Fibroblast of peridontal ligament (primary cell): ENCODE data around the gene C19orf47.

Experiments
- DNase-seq: peaks from one replicate; pipeline ENCODE4 v3.0.0-alpha.2; 2010; ENCODE audit errors: extremely low read depth

C19orf47 gene

DNA sequence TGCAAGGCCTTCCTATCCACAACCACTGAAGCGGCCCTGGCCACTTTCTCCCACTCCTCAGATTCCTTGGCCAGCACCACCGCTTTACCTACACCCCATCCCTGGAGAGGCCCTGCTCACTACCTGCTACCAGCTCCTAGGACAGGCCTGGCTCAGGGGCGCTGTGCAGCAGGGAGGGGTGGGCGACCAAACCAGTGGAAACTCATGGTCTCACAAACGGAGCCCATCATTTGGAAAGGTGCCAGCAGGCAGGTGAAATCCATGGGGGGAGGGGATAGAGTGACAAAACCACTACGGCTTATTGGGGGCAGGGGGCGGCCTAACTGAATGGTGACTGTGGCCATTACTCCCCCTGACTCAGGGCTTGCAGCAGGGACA lies 27.6 kb downstream of the C19orf47 start:
- DNase-seq, result no peak

DNA sequence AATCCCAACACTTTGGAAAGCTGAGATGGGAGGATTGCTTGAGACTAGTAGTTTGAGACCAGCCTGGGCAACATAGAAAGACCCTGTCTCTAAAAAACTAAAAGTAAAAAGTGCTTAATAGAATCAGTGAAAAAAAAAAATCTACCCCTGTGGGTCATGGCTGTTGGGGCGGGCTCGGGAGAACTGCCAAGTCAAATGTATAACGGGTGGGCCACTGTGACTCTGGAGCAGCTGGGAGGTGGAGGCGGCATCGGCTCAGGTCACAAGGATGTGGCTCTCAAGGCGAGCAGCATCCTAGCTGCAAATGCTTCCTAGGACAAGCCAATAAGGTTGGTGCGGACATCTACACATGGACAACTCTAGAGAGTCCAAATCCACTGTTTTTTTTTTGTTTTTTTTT lies 30.9 kb downstream of the C19orf47 start:
- DNase-seq, result no peak

DNA sequence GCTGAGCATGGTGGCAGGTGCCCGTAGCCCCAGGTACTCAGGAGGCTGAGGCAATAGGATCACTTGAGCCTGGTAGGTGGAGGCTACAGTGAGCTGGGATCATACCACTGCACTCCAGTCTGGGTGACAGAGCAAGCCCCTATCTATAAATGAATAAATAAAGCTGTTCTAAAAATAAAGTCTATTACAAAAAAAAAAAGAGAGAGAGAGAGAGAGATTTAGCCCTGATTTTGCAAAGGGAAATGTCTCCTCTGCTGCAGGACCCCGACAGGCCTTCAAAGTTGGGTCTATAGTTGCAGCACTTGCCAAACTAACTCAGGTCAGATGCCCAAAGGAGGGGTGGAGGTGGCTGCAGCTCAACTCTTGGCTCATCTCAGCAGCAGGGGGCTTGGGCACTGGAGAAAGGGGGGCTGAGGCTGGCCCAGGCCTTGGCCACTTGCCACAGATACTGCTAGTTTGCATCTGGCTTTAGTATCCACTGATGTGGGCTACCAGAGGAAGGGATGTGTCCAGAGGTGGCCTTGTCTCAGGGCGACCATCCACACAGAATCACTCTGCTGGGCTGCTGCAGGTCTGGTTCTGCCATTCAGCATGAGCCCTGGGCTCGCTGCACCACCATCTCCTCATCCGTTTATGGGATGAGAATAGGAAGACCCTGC lies 32.3 kb downstream of the C19orf47 start:
- no peak for DNase-seq

DNA sequence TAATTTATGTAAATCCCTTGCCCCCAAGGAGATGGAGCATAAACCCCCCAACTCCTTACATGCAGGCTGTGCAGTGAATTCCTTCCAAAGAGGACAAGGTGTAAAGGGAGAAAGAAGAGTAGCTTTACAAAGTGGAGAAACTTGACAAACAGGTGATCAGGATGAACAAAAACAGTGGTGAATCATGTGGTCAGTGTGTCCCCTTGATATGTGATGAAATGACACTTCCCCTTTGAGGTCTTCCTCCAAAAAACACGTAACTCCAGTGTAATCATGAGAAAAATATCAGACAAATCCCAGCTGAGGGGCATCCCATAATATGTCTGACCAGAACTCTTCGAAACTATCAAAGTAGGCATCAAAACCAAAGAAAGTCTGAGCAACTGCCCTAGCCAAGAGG lies 33.5 kb downstream of the C19orf47 start:
- DNase-seq, result no peak

DNA sequence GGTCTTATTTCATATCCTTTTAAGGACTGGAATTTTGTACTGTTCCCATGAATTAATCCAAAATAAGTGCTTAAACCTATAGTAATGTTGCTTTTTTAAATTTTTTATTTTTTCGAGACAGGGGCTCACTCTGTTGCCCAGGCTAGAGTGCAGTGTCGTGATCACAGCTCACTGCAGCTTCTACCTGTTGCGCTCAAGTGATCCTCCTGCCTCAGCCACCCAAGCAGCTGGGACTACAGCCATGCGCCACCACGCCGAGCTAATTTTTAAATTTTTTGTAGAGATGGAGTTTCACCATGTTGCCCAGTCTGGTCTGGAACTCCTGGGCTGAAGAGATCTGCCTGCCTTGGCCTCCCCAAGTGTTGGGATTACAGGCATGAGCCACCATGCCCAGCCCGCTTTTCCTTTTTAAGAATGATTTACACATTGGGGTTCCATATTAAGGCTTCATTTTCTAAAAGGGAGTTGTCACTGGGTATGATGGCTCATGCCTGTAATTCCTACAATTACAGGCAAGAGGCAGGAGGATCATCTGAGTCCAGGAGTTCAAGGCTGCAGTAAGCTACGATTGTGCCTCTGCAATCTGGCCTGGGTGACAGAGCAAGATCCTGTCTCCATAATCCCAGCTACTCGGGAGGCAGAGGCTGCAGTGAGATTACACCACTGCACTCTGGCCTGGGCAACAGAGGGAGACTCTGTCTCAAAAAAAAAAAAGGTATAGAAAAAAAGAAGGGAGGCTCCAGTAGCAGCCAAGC lies 34.8 kb downstream of the C19orf47 start:
- DNase-seq, result no peak

DNA sequence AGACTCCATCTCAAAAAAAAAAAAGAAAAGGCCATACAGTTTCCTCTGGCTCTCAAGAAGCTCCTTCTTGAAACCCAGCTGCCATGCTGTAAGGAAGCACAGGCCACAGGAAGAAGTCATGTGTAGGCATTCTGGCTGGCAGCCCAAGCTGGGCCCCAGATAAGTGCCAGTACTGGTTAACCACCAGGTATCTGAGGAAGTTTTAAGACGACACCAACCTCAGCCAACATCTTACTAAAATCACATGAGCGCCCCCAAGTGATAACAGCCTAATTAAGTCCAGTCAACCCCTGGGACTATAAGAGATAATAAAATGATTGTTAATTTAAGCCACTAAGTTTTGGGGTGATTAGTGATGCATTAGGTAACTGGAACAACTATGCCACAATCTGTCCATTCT lies 35.7 kb downstream of the C19orf47 start:
- DNase-seq, result no peak

DNA sequence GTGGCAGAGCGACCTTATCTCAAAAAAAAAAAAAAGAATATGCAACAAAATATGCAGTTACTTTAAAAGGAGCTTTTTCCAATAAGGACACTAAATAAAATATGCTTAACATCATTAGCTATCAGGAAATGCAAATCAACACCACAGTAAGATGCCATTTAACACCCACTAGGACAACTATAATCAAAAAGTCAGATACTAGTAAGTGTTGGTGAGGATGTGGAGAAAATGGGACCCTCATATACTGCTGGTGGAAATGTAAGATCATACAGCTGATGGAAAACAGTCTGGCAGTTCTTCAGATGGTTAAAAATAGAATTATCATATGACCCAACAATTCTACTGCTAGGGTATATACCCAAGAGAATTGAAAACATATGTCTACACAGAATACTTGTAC lies 38.5 kb downstream of the C19orf47 start:
- DNase-seq, result peak; percentile 12

DNA sequence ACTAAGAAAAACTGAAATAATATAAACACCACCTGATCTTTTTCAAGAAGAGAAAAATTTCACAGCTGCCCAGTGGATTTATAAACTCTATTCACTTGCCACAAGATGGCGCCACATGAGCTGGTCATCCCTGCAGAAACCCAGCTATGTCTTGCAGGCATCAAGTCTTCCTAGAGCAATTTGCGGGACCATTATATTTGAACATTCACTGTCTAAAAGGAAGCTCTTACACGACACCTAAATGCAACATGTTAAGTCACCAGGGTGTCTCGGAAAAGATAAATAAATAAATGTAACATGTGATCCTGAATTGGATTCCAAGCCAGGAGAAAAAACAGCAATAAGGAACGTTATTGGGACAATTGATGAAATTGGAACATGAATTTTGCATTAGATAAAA lies 42.8 kb downstream of the C19orf47 start:
- DNase-seq, result peak; percentile 92

DNA sequence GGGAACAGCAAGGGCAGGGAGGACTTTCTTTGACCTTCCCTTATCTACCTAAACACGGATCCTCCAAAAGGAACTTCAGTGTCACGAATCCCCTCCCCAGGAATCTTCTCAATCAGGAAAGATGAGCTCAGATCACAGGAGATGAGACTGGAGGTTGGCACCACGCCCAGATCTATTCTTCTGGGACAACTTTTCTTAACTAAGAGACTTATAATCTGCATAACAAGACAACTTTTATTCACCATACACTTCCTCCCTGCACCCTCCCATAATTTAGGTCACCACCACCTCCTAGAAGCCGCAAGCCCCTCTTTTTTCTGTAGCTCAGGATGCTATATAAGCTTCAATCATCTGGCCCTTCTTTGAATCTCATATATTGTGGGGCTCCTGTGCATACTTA lies 43.9 kb downstream of the C19orf47 start:
- peak; percentile 45 for DNase-seq

DNA sequence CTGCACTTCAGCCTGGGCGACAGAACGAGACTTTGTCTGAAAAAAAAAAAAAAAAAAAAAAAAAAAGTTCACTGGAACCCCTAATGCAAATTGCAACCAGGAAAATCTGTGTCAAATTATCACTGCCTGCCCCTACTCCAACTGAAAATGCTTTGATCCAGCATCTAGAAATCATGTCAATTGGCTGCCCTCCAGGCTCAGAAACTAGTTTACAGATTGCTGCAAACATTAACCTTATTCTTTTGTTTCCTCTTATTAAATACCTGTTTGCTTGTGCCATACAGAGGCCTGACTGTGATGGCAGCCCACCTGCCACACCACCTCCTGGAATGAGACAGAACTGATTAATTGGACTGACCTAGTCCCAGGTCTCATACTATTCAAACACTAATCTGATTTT lies 44.4 kb downstream of the C19orf47 start:
- DNase-seq, result no peak

DNA sequence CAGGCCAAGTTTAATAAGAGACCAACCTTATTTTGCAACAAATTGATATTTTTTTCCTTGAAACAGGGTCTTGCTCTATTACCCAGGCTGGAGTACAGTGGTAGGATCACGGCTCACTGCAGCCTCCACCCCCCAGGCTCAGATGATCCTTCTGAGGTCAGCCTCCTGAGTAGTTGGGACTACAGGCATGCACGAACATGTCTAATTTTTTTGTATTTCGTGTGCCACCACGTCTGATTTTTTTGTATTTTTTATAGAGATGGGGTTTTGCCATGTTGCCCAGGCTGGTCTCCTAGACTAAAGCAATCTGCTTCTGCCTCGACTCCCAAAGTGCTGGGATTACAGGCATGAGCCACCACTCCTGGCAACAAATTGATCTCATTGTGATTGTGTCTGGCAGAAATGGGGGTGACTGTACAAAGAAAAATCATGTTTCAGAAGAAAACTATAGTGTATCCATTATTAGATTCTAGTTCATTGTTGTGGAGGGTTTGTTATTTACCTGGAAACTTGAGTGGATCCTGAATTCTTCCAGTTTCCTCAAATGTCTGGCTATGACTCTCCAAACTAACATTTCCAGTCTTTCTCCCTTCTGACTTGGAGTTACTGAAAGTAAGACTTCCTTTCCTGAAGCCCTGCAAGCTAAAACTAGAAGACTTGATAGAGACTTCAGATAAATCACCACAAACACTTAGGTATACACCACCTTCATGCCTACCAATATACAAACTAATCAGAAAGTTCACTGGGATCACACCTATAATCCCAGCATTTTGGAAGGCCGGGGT lies 45.8 kb downstream of the C19orf47 start:
- DNase-seq, result peak; percentile 7

DNA sequence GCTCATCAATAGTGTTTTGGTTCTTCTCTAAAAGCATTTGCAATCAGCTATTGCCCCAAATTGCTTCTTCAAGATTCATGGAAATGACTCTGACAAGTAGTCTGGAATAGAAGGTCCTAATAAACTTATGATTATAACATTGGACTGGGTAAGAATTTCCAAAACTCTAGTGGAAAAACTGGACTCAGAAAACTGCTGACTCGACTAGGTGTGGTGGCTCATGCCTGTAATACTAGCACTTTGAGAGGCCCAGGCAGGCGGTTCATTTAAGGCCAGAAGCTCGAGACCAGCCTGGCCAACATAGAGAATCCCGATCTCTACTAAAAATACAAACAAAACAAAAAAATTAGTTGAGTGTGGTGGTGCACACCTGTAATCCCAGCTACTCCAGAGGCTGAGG lies 47.5 kb downstream of the C19orf47 start:
- no peak for DNase-seq

DNA sequence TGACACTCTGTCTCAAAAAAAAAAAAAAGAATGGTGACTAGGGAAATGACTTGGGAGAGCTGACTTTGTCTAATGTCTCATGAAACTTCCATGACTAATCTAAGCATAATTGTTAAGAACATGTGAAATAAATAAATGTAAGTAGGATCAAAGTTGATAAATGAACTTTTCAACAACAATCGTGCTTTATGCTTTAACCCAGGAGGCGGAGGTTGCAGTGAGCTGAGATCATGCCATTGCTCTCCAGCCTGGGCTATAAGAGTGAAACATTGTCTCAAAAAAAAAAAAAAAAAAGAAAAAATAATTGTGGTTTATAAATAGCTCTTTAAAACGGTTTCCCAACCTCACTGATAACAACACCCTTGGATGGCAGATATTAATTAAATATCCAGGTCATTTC lies 50.2 kb downstream of the C19orf47 start:
- no peak for DNase-seq

DNA sequence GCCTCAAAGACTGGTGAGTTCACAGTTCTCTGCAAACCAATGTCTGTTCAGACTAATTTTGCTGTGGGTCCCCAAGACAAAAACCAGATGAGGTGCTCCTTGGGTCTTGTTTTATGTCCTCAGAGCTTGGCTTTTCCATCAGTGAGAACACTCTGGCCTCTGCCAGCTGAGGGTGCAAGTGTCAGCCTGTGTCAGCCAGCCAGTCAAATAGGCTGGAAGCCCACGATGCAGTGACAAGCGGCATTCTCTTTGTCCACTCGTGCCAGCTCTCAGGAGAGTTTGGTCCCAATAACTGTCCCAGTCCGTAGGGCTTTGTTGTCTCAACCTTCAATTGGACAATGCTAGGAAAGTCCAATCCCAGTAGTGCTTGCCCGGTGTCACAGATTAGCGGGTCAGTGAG lies 53.6 kb downstream of the C19orf47 start:
- no peak for DNase-seq

DNA sequence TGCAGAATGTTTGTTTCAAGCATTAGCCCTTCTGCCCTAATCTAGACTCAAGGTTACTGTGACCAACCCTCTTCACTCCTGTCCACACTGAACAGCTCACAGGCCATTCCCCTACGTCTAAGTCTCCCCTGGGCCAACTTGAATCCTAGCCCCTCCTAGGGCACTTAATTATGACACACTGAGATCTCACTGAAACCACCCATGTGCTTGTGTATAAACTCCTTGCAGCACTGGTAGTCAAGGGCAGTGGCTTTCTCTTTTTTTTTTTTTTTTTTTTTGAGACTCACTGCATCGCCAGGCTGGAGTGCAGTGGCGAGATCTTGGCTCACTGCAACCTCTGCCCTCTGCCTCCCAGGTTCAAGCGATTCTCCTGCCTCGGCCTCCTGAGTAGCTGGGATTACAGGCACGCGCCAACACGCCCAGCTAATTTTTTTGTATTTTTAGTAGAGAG lies 61.2 kb downstream of the C19orf47 start:
- peak; percentile 14 for DNase-seq

DNA sequence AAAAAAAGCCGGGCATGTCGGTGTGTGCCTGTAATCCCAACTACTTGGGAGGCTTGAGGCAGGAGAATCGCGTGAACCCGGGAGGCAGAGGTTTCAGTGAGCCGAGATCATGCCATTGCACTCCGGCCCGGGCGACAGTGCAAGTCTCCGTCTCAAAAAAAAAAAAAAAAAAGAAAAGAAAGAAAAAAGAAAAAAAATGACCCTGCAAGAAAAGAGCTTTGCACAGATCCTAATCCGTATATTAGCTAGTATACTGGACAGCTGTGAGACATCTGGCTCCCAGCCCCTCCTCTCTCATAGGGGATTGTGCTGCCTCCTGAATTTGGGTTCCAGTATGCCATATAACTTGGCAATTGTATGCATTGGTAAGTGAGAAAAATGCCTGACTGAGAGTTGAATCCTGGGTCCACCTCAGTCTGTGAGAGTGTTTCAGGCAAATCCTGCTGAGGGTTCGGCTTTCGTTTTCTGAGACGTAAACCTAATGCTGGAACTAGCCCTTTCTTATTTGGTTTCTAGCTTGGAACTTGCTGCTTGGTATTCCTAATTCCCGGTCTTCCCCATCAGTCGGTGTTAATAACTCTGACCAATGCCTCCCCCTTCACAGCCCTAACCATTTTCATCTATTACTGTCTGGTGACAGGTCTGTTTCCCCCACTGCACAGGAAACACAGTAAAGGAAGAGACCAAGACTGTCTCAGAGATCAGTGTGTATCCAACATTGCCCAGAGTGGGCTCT lies 61.8 kb downstream of the C19orf47 start:
- peak; percentile 30 for DNase-seq

DNA sequence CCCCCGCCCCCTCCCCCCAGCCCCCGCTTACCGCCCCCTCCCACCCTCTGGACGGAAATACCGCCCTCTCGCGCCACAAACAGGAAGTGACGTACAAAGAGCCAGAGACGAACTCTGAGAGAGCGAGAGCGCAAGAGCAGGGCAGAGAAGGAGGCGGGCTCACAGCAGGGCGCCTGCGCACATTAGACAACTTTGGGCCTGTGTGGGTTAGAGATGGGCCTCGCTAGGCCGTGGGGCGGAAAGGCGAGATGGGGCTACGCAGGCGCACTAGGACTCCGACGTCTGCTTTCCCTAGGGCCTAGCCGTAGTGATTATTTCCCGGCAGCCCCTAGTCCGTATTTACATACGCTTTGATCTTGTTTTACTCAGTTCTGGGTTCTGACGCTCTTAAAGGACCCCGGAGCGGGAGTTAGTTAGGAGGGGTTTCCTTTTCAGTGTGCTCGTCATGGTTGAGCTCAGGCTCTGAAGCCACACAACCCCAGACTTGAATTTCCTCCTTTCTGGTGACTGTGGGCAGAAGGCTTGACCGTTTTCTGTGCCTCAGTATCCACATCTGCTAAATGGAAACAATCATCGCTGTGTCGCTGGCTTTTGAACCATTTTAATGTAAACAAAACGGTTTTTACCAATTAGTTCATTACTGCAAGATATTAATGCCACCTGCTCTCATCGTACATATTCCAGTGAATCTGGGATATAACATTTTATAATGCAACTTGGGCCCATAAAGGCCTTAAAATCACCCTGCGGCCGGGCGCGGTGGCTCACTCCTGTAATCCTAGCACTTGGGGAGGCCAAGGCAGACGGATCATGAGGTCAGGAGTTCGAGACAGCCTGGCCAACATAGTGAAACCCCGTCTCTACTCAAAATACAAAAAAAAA lies 62.6 kb downstream of the C19orf47 start:
- peak; percentile 100 for DNase-seq

DNA sequence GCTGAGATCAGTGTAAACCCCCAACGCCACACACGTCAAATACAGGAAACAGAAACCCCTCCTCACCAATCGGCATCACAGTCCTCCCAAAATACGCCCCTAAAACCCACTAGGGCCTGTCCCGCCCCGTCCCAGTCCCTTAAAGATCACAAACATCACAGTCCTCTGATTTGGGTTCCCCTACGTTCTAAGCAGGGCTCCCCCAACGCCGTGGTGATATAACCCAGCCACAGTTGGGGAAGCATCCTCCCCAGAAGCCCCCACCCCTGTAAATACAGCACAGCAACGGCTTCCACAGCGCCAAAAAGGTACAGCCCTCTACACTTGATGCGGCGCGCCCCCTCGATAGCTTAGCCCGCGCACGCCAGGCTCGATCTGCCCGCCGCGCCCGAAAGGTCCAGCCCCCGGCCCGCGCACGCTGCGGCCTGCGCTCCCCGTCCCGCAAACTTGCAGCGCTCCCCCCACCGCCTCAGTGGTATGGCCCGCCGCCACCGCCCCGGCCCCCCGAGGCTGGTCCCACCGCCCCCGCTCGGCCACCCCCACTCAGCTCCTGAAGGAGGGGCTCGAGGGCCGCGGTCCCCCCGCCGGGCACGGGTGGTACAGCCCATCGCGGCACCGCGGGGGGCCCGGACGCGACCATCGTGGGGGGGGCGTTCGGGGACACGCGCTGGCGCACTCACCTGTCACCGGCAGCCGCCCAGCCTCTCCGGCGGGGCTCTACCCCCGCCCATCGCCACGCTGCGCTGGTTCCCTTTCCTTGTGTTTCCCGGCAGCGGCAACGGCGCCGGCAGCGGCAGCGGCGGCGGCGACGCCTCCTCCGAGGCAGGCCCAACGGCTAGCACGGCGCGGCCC lies 63.5 kb downstream of the C19orf47 start, which contains the start of gene AKT2:
AKT2 (minus strand) TSS at position 845 of the 852 bp plus-strand sequence. CDS start 20,078 bp downstream, outside the sequence.
- peak; percentile 53 for DNase-seq

DNA sequence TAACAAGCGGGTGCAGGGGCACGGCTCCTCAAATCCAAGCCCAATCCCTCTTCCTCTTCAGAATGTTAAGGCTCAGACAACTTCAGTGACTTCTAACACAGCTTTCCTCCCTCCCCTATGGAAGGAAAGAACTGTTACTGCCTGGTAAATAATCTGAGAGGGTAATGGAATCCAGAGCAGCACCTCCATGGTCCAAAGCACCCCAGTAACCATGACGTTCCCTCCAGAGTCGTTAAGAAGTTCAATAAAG lies 64.0 kb downstream of the C19orf47 start:
- no peak for DNase-seq
